Vagina (tissue), 2 donors: Measurements from ENCODE around the gene DYSF. TPM values are rescaled to one million over a fixed set of nuclear protein-coding genes. Genes with fewer than 3 reads are reported as not detected.

Source experiments
- DNase-seq, 2 donors: peaks; one replicate each; pipeline ENCODE4 v3.0.0-alpha.2; 2017; ENCODE audit errors: extremely low spot score in 2 of 2
- H3K27ac ChIP-seq: fragments of 200-600 bp; sonication (generic); one replicate; pipeline ENCODE4 v1.5.1; 2019
- H3K27me3 ChIP-seq: fragments of 200-600 bp; sonication (generic); one replicate; pipeline ENCODE4 v1.5.1; 2019
- H3K36me3 ChIP-seq, 2 donors: fragments of 200-600 bp; sonication (generic); one replicate each; pipeline ENCODE4 v1.5.1; 2017 to 2019
- H3K4me1 ChIP-seq: fragments of 200-600 bp; sonication (generic); one replicate; pipeline ENCODE4 v1.5.1; 2019
- H3K4me3 ChIP-seq, 2 donors: fragments of 200-600 bp; sonication (generic); 1 replicate in 1 of 2; 2 replicates in 1 of 2; pipeline ENCODE4 v1.5.1; 2016 to 2019
- H3K9me3 ChIP-seq: fragments of 200-600 bp; sonication (generic); one replicate; pipeline ENCODE4 v1.5.1; 2019
- POLR2A ChIP-seq, 2 donors: fragments of 450-650 bp; IDR thresholded peaks; one replicate each; pipeline ENCODE4 v1.6.1; 2017; ENCODE audit warnings: antibody characterized with exemption in 2 of 2, mild to moderate bottlenecking in 2 of 2, moderate library complexity in 2 of 2
- POLR2AphosphoS5 ChIP-seq, 2 donors: sonication (generic); formaldehyde crosslinking; IDR thresholded peaks; one replicate each; pipeline ENCODE4 v1.9.0; 2017; ENCODE audit warnings: antibody characterized with exemption in 2 of 2, mild to moderate bottlenecking in 2 of 2, low read depth in 1 of 2; ENCODE audit not compliant: insufficient read depth in 1 of 2
- intact Hi-C: fragments of 100-400 bp; cut with DNase I; formaldehyde crosslinking; loops from one replicate; pipeline ENCODE4 v1.15.1; 2023
- total RNA-seq: library from RNA; depleted of rRNA; stranded (reverse); fragments of >200 nt; gene quantifications from one replicate; pipeline ENCODE4 v1.2.3, GENCODE V29; 2016
- TF ChIP-seq, protein P1 (sequence below), 3 experiments: fragments of 450-650 bp in 2 of 3; fragments of 200-600 bp in 1 of 3; sonication (generic) in 1 of 3; IDR thresholded peaks; one replicate each; pipeline ENCODE4 v1.5.1; 2017 to 2019; ENCODE audit warnings: antibody characterized with exemption in 3 of 3, mild to moderate bottlenecking in 2 of 3, moderate library complexity in 2 of 3

DYSF gene
- total RNA-seq, 1 donor from 2014 or later, result 10.1 TPM

DNA sequence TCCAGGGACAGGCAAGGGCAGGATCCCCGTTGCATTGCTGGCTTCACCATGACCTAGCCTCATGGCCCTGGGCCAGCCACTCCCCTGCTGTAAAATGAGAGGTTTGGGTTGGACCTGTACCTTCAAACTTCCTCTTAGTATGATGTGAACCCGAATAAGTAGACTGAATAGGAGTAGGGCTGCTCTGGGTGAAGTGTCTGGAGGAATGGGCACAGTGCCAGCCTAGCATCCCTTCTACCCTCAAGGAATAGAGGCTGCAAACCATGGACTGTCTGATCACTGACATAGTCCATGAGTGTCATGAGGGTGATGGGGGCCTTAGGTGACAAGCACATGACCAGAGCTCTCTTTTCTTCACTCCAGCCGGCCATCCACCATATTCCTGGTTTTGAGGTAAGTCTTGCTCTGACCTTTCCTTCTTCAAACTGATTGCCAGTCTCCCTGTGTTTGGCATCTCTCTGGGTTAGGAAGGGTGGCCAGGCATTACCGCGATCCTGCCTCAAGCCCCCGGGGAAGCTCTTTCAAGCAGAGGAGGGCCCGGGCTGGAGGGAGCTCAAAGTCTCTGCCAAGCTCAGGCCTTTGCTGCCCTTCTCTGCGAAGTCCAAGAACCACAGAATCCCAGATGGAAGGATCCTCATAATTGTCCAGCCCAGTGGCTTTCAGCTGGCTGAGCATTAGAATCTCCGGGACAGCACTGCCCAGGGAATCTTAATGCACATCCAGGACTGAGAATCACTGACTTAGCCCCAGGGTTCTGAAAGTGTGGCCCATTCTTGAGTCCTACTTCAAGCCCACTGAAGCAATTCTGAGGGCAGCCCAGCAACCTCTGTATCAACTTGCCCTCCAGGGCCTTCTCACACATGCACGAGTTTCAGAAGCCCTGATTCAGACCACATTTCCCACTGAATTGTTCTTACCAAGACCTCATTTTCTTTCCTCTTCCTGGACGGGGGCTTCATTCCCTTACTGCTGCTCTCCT lies 148.1 kb downstream of the DYSF start:
- TF ChIP-seq POLR2A (IDR thresholded peaks at IDR 0.05), result no peak
- TF ChIP-seq POLR2AphosphoS5 (IDR thresholded peaks at IDR 0.05; ENCODE audit: insufficient read depth in 1 of 2, low read depth in 1 of 2), result no peak
- TF ChIP-seq, protein P1, sequence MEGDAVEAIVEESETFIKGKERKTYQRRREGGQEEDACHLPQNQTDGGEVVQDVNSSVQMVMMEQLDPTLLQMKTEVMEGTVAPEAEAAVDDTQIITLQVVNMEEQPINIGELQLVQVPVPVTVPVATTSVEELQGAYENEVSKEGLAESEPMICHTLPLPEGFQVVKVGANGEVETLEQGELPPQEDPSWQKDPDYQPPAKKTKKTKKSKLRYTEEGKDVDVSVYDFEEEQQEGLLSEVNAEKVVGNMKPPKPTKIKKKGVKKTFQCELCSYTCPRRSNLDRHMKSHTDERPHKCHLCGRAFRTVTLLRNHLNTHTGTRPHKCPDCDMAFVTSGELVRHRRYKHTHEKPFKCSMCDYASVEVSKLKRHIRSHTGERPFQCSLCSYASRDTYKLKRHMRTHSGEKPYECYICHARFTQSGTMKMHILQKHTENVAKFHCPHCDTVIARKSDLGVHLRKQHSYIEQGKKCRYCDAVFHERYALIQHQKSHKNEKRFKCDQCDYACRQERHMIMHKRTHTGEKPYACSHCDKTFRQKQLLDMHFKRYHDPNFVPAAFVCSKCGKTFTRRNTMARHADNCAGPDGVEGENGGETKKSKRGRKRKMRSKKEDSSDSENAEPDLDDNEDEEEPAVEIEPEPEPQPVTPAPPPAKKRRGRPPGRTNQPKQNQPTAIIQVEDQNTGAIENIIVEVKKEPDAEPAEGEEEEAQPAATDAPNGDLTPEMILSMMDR (IDR thresholded peaks at IDR 0.05), result no peak
- DNase-seq, result no peak
- no peak overlapping the region for H3K27ac ChIP-seq
- H3K27me3 ChIP-seq, result no peaks in the 10 kb centered on the region
- H3K9me3 ChIP-seq, result no peaks in the 10 kb centered on the region
- intact Hi-C loops, result no loop called here
- peaks cover 19% of the 10 kb centered on the region for H3K4me1 ChIP-seq
- no peak overlapping the region for H3K4me3 ChIP-seq
- no peaks in the 10 kb centered on the region for H3K36me3 ChIP-seq

GRCh38 chr2:71602115-71602495 lies 148.7 kb downstream of the DYSF start:
- H3K4me3 ChIP-seq, result no peak overlapping the region
- no peak for TF ChIP-seq POLR2AphosphoS5 (IDR thresholded peaks at IDR 0.05; ENCODE audit: insufficient read depth in 1 of 2, low read depth in 1 of 2)
- TF ChIP-seq POLR2A (IDR thresholded peaks at IDR 0.05), result no peak
- TF ChIP-seq, protein P1 (IDR thresholded peaks at IDR 0.05), result no peak
- no peaks in the 10 kb centered on the region for H3K36me3 ChIP-seq
- H3K27ac ChIP-seq, result no peak overlapping the region
- peaks cover 19% of the 10 kb centered on the region for H3K4me1 ChIP-seq
- H3K9me3 ChIP-seq, result no peaks in the 10 kb centered on the region
- no peak for DNase-seq
- intact Hi-C loops, result no loop called here
- no peaks in the 10 kb centered on the region for H3K27me3 ChIP-seq

- no peaks in the 10 kb centered on the region for H3K9me3 ChIP-seq
- no peaks in the 10 kb centered on the region for H3K27me3 ChIP-seq
- no peak for TF ChIP-seq POLR2A (IDR thresholded peaks at IDR 0.05)
- no peak for TF ChIP-seq POLR2AphosphoS5 (IDR thresholded peaks at IDR 0.05; ENCODE audit: insufficient read depth in 1 of 2, low read depth in 1 of 2)
- TF ChIP-seq, protein P1 (IDR thresholded peaks at IDR 0.05), result no peak
- intact Hi-C loops, result no loop called here
- H3K27ac ChIP-seq, result no peak overlapping the region
- DNase-seq, result no peak
- H3K36me3 ChIP-seq, result no peaks in the 10 kb centered on the region
- H3K4me3 ChIP-seq, result no peak overlapping the region
- H3K4me1 ChIP-seq, result peaks cover 19% of the 10 kb centered on the region
Observed at GRCh38 chr2:71602581-71602980, 149.2 kb downstream of the DYSF start.

GRCh38 chr2:71603311-71603811 lies 150.0 kb downstream of the DYSF start:
- H3K4me1 ChIP-seq, result peaks cover 19% of the 10 kb centered on the region
- no peak for DNase-seq
- H3K36me3 ChIP-seq, result no peaks in the 10 kb centered on the region
- no peak overlapping the region for H3K27ac ChIP-seq
- no peak overlapping the region for H3K4me3 ChIP-seq
- H3K9me3 ChIP-seq, result no peaks in the 10 kb centered on the region
- intact Hi-C loops, result no loop called here
- no peaks in the 10 kb centered on the region for H3K27me3 ChIP-seq
- TF ChIP-seq POLR2A (IDR thresholded peaks at IDR 0.05) (no peak), POLR2AphosphoS5 (IDR thresholded peaks at IDR 0.05; ENCODE audit: insufficient read depth in 1 of 2, low read depth in 1 of 2) (no peak)
- TF ChIP-seq, protein P1 (IDR thresholded peaks at IDR 0.05), result no peak
